Kasumi-1 (cell line): ENCODE results near the gene EHMT1.

Experiments used
- DNase-seq, 2 experiments: peaks; one replicate each; lab custom pipeline; 2025; lab: John Stamatoyannopoulos, UW

The EHMT1 gene

DNA sequence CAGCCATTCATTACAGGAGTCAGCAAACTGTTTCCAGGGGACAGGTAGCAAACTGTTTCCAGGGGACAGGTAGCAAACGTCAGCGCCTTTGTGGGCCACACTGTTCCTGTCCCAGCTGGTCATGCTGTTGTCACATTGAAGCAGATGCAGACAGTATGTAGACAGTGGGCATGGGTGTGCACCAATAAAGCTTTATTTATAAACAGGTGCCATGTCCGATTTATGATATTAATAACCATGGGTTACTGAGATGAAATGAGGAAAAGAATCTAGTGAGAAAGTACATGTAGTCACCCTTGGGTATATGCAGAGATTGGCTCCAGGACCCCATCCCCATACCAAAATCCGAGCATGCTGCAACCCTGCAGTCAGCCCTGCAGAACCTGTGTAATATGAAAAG lies 122.5 kb downstream of the EHMT1 start:
- no peak for DNase-seq

GRCh38 chr9:137742698-137743097 lies 123.9 kb downstream of the EHMT1 start:
- no peak for DNase-seq

- DNase-seq, result no peak
These were observed 124.9 kb downstream of the EHMT1 start for GRCh38 chr9:137743695-137744094.

- DNase-seq, result no peak
These were observed 125.9 kb downstream of the EHMT1 start for GRCh38 chr9:137744632-137745183.

GRCh38 chr9:137745541-137745991 lies 126.8 kb downstream of the EHMT1 start:
- DNase-seq, result peak; percentile 66 to 81

GRCh38 chr9:137748311-137748710 lies 129.5 kb downstream of the EHMT1 start:
- no peak for DNase-seq

- DNase-seq, result no peak
These were observed 129.9 kb downstream of the EHMT1 start for GRCh38 chr9:137748741-137749140.

GRCh38 chr9:137749511-137749910 lies 130.7 kb downstream of the EHMT1 start:
- DNase-seq, result peak; percentile 21 to 22

DNA sequence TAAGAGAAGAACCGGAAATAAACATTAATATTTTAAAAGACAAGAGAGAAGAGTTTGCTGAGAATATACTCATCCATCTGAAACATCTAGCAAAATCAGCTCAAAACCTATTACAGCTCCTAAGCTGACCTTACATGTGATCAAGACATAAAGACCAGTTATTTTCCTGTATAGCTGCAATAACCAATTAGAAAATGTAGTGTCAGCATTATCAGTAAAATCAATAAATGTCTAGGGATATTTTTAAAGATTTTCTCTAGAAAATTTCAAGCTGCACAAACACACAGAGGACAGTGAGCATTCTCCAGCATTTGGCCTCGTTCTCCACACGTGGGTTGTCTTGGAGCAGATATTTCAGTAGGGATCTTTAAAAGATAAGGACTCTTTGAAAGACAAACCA lies 131.2 kb downstream of the EHMT1 start:
- DNase-seq, result no peak

- DNase-seq, result no peak
These were observed 131.8 kb downstream of the EHMT1 start for GRCh38 chr9:137750566-137750965.

DNA sequence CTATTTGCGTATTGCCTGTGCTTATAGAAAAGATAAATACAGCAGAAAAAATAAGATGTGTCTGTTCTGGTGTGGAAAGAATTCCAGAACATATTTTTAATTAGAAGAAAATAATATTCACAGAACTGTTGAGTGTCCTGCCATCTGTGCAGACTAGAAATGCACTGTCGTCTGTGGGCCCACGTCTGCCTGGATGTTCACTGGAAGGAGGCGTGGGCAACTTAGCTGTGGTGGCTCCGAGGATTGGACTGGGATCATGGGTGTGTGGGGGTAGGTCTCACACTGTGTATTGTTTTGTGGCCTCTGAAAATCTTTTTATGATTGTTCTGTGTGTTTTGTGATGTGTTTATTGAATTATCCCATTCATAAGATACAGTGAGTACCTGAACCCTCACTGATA lies 132.8 kb downstream of the EHMT1 start:
- no peak for DNase-seq

GRCh38 chr9:137752426-137752825 lies 133.6 kb downstream of the EHMT1 start:
- no peak for DNase-seq

- no peak for DNase-seq
These were observed 134.5 kb downstream of the EHMT1 start for GRCh38 chr9:137753192-137753765.

- no peak for DNase-seq
These were observed 136.6 kb downstream of the EHMT1 start for GRCh38 chr9:137755261-137755927.

DNA sequence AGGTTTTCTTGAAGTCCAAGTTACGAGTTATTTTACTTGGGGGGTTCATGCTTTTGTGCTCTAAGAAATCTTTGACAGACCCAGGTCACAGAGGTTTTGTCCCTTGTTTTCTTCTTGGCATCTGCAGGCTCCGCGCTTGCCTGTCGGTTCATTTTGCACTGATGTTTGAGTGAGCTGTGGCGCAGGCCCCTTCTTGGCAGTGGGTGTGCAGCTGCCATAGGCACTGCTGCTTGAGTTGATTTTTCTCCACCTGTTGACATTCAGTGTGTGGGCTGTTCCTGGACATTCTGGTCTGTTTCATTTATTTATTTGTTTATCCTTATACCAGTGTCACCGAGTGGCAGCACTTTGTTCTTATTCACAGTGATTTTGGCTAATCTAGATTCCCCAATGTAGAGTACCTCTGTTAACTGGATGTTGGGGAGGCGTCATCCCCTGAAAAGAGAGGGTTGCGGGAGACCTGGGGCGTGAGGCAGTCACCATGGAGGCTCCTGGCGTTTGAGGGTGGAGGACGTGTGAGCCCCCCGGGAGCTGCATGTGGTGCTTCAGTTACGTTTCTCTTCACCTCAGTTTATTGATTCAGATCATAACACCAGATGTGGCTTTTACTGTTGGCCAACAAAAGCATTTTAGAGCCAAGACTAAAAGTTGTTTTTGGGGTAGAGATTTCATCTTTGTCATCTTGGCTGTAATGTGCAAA lies 137.4 kb downstream of the EHMT1 start:
- no peak for DNase-seq

- DNase-seq, result no peak
These were observed 138.3 kb downstream of the EHMT1 start for GRCh38 chr9:137757139-137757538.

GRCh38 chr9:137757613-137758029 lies 138.8 kb downstream of the EHMT1 start:
- no peak for DNase-seq

DNA sequence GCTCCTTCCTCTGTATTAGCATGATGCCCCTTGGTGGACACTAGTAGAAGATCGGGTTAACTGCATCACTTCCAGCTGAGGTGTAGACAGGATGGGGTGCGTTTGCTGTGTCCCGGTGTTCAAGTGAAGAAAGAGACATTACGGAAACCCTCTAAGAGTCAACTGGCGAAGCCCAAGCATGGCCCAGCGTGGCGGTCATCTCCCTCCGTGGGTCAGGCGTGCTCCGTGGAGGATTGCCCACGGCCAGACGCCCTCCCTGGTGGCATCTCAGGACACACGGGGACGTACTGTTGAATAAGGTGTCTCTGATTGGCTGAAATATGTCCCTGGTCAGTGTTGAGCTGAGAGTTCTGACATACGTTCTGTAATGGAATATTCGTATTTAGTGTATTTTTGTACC lies 139.3 kb downstream of the EHMT1 start:
- no peak for DNase-seq

DNA sequence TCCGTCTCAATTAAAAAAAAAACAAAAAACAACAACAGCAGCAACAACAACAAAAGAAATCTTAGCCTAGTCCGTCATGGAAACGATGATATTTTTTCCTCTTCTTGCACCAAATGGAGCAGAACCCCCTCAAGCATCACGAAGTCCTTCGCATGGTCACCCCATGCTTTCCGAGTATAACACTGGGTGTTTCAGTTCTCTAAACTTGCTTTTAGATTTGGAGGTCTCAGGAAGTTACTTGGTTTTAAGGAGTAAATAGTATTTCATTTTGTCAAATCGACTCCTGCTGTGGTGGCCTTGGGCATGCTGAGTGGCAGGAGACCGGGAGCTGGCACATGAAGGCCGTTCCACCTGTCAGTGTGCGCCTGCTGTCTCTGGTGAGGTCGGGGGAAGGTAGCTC lies 140.3 kb downstream of the EHMT1 start:
- no peak for DNase-seq

DNA sequence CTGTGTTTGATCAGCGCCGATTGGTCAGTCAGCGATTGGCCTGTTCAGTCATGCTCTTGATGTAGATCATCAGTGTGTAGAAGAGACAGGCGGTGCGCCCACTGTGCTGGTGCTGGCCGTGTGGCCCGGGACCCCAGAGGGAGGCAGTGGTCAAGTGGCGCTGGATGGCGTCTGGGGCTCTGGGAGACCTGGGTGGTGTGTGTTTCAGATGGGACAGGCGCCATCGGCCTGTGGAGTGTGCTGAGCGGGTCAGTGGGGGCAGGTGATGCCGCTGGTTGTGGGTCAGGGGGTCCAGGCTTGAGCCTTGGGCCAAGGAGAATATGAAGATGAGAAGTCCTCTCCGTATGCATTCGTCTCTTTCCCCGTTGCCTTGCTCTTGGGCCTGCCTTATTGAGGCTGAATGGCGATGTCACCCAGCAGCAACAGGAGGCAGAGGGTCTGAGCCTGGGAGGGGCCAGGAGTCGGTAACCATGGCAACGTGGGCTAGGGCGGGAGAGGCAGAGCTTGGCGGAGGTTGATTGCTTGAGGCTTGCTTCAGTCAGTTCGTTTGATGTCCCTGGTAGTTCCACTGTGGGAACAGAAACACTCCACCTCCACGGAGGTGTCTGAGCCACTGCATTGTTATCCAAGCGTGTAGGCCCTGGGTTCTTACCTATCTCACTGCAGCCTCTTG lies 141.0 kb downstream of the EHMT1 start:
- no peak for DNase-seq

DNA sequence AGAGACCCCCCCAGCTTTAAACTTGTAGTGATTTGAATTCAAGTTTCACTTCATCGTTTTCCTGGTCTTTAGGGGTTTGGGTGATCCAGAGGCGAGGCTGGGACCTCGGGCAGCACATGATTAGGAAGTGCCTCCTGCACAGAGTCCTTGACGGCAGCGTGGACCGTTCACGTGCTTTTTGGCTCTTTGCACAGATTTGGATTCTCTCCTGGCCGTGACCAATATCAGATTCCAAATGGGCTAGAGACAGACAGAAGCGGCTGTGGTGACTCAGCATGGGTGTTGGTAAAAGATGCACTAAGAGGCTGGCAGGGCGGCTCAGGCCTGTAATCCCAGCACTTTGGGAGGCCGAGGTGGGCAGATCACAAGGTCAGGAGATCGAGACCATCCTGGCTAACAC lies 141.6 kb downstream of the EHMT1 start:
- no peak for DNase-seq

GRCh38 chr9:137761032-137761431 lies 142.2 kb downstream of the EHMT1 start:
- DNase-seq, result no peak
